Activated CD8-positive, alpha-beta memory T cell treated with anti-CD3 and anti-CD28 coated beads, Interleukin-2, amount 50 U/mL, for 4 hours (primary cell): ENCODE measurements around the gene PARD6B.
"Not testable (repeated sequence)": the region's sequence is repeated elsewhere in the genome, so short reads cannot be mapped to it uniquely, and the experiment has no call there.

Experiments used
- DNase-seq: peaks from one replicate; pipeline ENCODE4 v3.0.0-alpha.2; 2020

PARD6B gene

DNA sequence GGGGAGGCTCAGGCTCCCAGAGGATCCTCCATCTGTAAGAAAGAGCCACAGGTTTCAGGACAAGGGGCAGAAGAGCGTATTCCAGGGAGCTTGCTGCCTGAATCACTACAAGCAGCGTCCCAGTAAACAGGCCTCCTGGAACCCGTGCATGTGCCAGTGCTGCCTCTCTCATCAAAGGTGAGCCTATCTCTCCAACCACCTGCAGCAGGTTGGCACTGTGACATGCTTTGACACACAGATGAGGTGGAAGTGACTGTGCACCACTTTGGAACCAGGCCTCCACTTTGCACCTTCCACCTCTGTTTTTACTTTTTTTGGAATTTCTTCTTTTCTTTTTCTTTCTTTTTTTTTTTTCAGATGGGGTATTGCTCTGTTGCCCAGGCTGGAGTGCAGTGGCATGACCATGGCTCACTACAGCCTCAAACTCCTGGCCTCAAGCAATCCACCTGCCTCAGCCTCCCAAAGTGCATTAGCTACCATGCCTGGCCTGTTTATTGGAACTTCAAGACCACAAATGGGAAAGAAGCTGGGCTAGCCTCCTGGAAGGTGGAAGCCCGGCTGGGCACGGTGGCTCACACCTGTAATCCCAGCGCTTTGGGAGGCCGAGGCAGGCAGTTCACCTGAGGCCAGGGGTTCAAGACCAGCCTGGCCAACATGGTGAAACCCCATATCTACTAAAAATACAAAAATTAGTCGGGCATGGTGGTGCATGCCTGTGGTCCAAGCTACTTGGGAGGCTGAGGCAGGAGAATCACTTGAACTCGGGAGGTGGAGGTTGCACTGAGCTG lies 27.5 kb upstream of the PARD6B start:
- DNase-seq: not testable (repeated sequence)

DNA sequence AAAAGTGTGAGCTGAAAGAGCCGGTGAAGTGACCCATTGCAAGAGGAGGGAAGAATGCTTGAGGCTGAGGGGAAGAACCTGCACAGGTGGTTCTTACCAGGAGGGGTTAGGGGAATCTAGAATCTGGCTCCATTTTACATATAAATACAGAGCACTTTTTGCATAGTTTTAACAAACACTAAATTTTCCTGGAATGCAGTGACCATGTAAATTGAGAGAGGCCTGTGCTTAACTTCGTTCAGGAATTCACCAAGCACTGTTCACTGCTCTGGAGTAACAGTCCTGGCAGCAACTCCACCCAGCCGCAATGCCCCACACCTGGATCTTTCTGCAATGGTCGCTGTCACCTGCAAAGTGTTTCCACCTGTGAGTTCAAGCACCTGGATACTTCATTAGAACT lies 26.9 kb upstream of the PARD6B start:
- no peak for DNase-seq

GRCh38 chr20:50704971-50705370 lies 26.4 kb upstream of the PARD6B start:
- no peak for DNase-seq

DNA sequence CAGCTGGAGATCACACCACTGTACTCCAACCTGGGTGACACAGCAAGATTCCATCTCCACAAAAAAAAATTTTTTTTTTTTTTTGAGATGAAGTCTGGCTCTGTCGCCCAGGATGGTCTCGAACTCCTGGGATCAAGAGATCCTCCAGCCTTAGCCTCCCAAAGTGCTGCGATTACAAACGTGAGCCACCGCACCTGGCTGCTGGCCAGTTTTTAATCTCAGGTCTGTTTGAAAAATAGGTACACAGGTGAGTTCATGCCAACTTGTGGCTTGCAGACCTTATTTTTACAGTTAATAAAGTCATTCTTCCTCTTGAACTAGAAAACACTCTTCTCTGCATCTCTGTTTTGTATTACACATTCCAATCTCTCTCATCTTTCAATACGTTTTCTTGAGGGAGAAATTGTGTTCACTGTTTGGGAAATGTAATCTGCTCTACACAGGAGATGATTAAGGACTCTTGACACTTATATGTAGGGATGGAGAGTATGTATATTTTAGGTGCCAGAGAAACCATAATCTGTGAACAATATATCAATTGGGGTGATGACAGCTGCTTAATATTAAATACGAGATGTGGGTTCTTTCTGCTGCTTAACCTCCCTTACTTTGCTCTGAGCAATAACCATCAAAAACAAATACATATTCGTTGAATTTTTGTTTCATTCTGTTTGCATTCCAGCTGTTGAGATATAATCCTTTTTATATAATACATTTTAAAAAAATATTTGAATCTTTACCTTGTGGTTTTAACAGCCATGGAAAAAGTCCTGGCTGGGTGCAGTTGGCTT lies 22.3 kb upstream of the PARD6B start:
- no peak for DNase-seq

DNA sequence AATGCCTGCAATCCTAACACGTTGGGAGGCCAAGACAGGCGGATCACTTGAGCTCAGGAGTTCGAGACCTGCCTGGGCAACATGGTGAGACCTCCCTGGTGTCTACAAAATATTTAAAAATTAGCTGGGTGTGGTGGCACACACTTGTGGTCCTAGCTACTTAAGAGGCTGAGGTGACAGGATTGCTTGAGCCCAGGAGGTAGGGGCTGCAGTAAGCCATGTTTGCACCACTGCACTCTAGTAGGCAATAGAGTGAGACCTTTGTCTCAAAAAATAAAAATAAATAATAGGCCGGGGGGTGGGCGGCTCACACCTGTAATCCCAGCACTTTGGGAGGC lies 21.8 kb upstream of the PARD6B start:
- no peak for DNase-seq

DNA sequence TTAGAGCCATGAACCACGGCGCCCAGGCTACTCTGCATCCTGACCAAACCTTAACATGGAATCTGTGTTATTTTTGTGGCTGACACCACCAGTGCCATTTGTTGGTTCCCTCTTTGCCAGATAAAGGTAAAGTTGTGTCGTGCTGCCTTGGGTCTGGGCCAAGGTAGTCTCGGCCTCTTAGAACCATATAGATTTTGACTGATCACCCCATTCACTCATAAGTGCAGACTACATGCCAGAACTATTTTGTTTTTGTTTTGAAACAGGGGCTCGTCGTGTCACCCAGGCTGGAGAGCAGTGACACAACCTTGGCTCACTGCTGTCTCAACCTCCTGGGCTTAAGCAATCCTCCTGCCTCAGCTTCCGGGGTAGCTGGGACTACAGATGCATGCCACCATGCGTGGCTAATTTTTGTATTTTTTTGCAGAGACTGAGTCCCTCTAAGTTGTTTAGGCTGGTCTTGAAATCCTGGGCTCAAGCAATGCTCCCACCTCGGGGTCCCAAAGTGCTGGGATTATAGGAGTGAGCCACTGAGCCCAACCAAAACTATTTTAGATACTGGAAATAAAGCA lies 20.8 kb upstream of the PARD6B start:
- no peak for DNase-seq

DNA sequence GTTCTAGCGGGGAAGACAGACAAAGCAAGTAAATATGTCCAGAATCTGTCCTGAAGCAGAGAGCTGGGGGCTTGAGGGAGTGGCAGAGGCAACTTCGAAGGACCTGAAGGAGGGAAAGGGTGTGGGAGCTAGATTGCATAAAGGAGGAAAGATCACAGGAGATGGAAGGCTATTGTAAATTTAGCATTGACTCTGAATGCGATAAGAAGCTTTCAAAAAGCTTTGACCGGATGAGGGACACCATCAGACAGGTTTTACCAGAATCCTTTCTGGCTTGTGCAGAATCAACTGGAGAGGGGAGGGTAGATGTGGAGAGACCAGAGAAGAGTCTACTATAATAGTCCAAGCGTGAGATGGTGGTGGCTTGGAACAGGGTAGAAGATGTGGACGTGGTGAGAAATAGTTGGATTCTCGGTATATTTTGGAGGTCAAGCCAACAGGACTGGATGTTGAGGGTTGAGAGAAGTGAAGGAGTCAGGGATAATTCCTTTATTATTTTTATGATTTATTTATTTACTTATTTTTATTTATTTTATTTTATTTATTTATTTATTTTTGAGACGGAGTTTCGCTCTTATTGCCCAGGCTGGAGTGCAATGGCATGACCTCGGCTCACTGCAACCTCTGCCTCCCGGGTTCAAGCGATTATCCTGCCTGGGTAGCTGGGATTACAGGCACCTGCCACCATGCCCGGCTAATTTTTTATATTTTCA lies 20.1 kb upstream of the PARD6B start:
- no peak for DNase-seq

- DNase-seq: no peak
Observed at GRCh38 chr20:50712771-50713656, 18.4 kb upstream of the PARD6B start.

GRCh38 chr20:50713657-50714101 lies 17.7 kb upstream of the PARD6B start:
- no peak for DNase-seq

GRCh38 chr20:50714426-50714825 lies 17.0 kb upstream of the PARD6B start:
- not testable (repeated sequence) for DNase-seq

GRCh38 chr20:50715694-50716093 lies 15.7 kb upstream of the PARD6B start:
- DNase-seq: no peak

DNA sequence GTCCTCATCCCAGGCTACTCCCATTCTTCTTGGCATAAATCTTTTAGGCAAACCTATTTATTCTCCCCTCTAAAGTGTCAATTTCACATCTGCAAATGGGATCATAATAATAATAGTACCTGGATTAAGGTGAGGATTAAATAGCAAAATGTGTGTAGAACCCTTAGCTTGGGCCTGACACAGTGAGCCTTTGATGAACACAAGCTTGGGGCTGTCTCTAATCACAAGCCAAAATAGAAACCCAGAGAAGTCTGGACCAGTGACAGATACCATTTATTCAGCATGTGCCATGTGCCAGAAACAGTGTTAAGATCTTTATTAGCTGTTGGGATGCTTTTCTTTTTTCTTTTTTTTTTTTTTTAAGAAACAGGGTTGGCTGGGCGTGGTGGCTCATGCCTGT lies 14.9 kb upstream of the PARD6B start:
- no peak for DNase-seq

- no peak for DNase-seq
Observed at GRCh38 chr20:50717312-50717711, 14.1 kb upstream of the PARD6B start.

DNA sequence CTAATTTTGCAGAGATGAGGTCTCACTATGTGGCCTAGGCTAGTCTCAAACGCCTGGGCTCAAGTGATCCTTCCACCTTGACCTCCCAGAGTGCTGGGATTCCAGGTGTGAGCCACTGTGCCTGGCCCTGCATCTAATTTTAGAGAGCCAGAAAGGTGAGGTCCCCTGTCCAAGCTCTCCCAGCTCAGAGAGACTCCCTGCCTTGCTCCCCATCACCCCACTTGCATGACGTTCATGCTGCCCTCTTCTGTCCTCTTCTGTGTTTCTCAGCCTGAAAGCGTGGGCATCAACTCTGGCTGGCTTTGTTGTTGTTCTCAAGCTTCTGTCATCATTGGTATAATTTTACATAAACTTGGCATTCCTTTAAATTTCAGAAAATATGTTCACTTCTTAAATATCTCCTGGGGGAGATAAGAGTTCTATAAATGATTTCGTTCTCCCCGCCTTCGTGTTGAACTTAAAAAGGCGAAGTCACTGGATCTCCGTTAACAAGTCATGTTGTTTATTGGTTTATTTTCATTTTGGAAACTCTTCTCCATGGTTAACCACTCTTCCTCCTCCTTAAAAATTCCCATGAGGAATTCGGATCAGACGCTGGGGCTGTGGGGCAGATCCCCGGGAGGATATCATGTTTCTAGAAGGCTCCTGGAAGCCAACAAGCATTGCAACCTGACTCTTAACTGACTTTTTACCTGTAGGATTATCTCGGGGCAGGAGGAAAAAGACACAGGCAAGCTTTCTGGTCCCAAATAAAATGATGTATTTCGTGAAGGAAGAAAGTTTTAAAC lies 13.2 kb upstream of the PARD6B start:
- DNase-seq: no peak

DNA sequence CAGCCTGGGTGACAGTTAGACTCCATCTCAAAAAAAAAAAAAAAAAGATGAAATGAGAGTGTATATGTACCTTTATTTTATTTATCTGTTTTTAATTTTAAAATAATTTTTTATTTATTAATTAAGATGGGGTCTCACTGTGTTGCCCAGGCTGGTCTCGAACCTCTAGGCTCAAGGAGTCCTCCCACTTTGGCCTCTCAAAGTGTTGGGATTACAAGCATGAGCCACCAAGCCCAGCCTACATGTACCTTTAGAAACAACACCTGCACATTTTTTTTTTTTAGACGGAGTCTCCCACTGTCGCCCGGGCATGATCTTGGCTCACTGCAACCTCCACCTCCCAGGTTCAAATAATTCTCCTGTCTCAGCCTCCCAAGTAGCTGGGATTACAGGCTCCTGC lies 12.1 kb upstream of the PARD6B start:
- DNase-seq: no peak

DNA sequence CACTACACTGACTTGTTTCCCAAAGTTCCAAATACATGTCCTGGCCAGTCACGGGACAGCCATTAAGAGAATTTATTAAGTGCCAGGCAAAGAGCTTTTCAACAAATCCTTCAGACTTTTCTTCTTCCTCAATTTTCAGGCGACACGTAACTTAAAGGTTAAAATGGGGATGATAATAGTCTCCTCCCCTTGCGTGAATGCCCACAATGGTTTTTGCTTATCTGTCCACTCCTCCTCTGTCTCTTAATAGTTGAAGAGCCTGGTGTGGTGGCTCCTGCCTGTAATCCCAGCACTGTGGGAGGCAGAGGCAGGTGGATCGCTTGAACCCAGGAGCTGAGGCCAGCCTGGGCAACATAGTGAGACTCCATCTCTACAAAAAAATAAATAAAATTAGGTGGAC lies 11.4 kb upstream of the PARD6B start:
- no peak for DNase-seq

DNA sequence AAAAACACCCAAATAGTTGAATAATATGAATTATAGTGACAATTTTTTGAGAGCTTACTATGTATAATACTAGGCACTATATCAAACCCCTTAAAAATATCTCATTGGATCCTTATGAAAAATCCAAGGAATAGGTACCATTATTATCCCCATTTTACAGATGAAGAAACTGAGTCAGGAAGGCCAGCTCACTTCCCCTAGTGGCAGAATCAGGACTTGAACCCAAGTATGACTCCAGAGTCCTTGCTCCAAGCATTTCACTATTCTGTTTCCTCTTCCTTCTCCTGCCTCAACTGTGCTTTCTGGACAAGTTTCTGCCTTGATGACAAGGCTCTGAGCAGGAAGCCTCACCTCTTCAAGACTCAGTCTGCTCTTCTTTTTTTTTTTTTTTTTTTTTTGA lies 10.8 kb upstream of the PARD6B start:
- DNase-seq: no peak

- DNase-seq: no peak
Observed at GRCh38 chr20:50721881-50722281, 9.5 kb upstream of the PARD6B start.

DNA sequence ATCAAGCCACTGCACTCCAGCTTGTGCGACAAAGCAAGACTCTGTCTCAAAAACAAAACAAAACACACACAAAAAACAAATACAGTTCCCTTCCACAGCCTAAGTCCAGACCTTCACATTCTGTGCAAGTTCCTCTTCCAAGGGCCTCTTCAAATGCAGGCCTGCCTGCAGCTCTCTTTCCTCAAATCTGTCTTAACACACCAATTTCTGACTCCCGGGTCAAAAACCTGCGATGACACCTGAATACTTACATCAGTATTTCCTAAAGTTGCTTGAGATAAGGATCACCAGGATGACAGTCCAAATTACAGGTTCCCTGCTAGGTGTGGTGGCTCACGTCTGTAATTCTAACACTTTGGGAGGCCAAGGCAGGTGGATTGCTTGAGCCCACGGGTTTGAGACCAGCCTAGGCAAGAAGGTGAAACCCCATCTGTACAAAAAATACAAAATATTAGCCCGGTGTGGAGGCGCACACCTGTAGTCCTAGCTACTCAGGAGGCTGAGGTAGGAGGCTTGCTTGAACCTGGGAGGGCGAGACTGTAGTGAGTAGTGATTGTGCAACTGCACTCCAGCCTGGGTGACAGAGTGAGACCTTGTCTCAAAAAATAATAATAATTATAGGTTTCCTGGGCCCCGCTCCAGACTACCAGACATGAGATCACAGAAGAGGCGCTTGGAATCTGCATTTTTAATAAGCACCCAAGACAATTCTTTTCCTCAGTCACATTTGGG lies 8.8 kb upstream of the PARD6B start:
- no peak for DNase-seq

DNA sequence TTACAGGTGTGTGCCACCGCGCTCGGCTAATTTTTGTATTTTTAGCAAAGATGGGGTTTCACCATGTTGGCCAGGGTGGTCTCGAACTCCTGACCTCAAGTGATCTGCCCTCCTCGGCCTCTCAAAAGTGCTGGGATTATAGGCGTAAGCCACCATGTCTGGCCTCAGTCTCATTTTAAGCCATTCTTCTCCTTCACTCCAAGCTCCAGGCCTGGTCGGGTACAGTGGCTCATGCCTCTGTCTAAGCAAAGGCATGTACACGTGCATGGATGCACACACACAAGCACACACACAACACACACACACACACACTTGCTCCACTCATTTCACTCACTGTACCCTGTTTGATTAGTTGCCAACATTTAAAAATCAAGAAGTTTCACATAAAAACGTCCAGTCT lies 7.7 kb upstream of the PARD6B start:
- DNase-seq: no peak
